IMR-90 (cell line): ENCODE measurements around the gene XKR7. TPM values are rescaled to one million over a fixed set of nuclear protein-coding genes. Genes with fewer than 3 reads are reported as not detected.

ENCODE experiments used
- ATAC-seq: fragments of 200-7000 bp; cut with Tn5 transposase; 2 replicates; pipeline ENCODE4 v1.9.1; 2020; ENCODE audit warnings: low read depth, mild to moderate bottlenecking, moderate library complexity
- BruUV-seq: library from RNA; stranded (reverse); fragments of 400-500 nt; replicated peaks from 2 replicates; lab custom pipeline; 2021; lab: Mats Ljungman, UMichigan
- CTCF ChIA-PET: fragments of 300-600 bp; formaldehyde crosslinking; extraction: SDS; loops from one replicate; lab custom pipeline; 2021; ENCODE audit warnings: antibody characterized with exemption; lab: Yijun Ruan, JAX
- POLR2A ChIA-PET: fragments of 300-600 bp; sonication (Branson Sonifier 250); formaldehyde crosslinking; loops from one replicate; lab custom pipeline; 2022; ENCODE audit warnings: antibody characterized with exemption; ENCODE audit not compliant: unreplicated experiment; lab: Charles Lee
- DNase-seq: peaks from one replicate; pipeline ENCODE4 v3.0.0; 2013
- H2AFZ ChIP-seq: replicated peaks from 2 replicates; pipeline ENCODE3; 2013; ENCODE audit warnings: low read length, mild to moderate bottlenecking; ENCODE audit not compliant: poor library complexity
- H2AK5ac ChIP-seq: 2 replicates; pipeline ENCODE4 v1.6.1; 2013; ENCODE audit warnings: low read depth, low read length, inconsistent platforms
- H2AK9ac ChIP-seq: replicated peaks from 2 replicates; pipeline ENCODE3; 2013; ENCODE audit warnings: mild to moderate bottlenecking, low read depth, low read length, moderate library complexity; ENCODE audit not compliant: poor library complexity
- H2BK120ac ChIP-seq: 2 replicates; pipeline ENCODE4 v1.6.1; 2013; ENCODE audit warnings: low read depth, low read length, inconsistent platforms
- H2BK15ac ChIP-seq: 3 replicates; pipeline ENCODE4 v1.6.1; 2013; ENCODE audit warnings: low read depth, low read length, inconsistent platforms
- H2BK20ac ChIP-seq: 2 replicates; pipeline ENCODE4 v1.6.1; 2013; ENCODE audit warnings: low read depth, mild to moderate bottlenecking, inconsistent platforms, low read length, moderate library complexity
- H2BK5ac ChIP-seq: 2 replicates; pipeline ENCODE4 v1.6.1; 2013; ENCODE audit warnings: mild to moderate bottlenecking, low read depth, low read length, inconsistent platforms; ENCODE audit not compliant: poor library complexity, severe bottlenecking
- H3K14ac ChIP-seq: replicated peaks from 2 replicates; pipeline ENCODE4 v1.6.1; 2013; ENCODE audit warnings: low read depth, low read length, inconsistent platforms
- H3K18ac ChIP-seq: 2 replicates; pipeline ENCODE4 v1.6.1; 2013; ENCODE audit warnings: low read depth, low read length, control low read depth
- H3K23ac ChIP-seq: 2 replicates; pipeline ENCODE4 v1.6.1; 2013; ENCODE audit warnings: low read depth, low read length, inconsistent platforms
- H3K27ac ChIP-seq: 2 replicates; pipeline ENCODE4 v1.5.1; 2013; ENCODE audit warnings: mild to moderate bottlenecking, control low read depth, low read length; ENCODE audit not compliant: insufficient read depth
- H3K27me3 ChIP-seq: 2 replicates; pipeline ENCODE4 v1.6.1; 2013; ENCODE audit warnings: low read length; ENCODE audit not compliant: control insufficient read depth, insufficient read depth
- H3K36me3 ChIP-seq: 2 replicates; pipeline ENCODE4 v1.6.1; 2013; ENCODE audit warnings: low read length, mixed read lengths; ENCODE audit not compliant: control insufficient read depth, insufficient read depth
- H3K4ac ChIP-seq: 2 replicates; pipeline ENCODE4 v1.6.1; 2013; ENCODE audit warnings: low read depth, low read length, inconsistent platforms
- H3K4me1 ChIP-seq: 2 replicates; pipeline ENCODE4 v1.6.1; 2013; ENCODE audit warnings: low read length, mixed read lengths; ENCODE audit not compliant: control insufficient read depth, insufficient read depth
- H3K4me2 ChIP-seq: 2 replicates; pipeline ENCODE4 v1.6.1; 2013; ENCODE audit warnings: low read depth, mild to moderate bottlenecking, control low read depth, low read length, moderate library complexity
- H3K4me3 ChIP-seq: 2 replicates; pipeline ENCODE4 v1.5.1; 2013; ENCODE audit warnings: low read depth, mild to moderate bottlenecking, control low read depth, low read length, moderate library complexity; ENCODE audit not compliant: insufficient read depth
- H3K56ac ChIP-seq: 2 replicates; pipeline ENCODE4 v1.6.1; 2013; ENCODE audit warnings: low read length, inconsistent platforms; ENCODE audit not compliant: insufficient read depth; ENCODE audit errors: extremely low read depth
- H3K79me1 ChIP-seq, 2 experiments: 2 replicates each; pipeline ENCODE4 v1.6.1; 2013; ENCODE audit warnings: low read length in 2 of 2, inconsistent platforms in 1 of 2, low read depth in 1 of 2
- H3K9ac ChIP-seq: 2 replicates; pipeline ENCODE4 v1.6.1; 2013; ENCODE audit warnings: low read depth, low read length, control low read depth
- H3K9me1 ChIP-seq: 2 replicates; pipeline ENCODE4 v1.6.1; 2013; ENCODE audit warnings: low read length, inconsistent platforms; ENCODE audit not compliant: insufficient read depth
- H3K9me3 ChIP-seq: 2 replicates; pipeline ENCODE4 v1.6.1; 2013; ENCODE audit warnings: low read length; ENCODE audit not compliant: control insufficient read depth, insufficient read depth
- H4K20me1 ChIP-seq: 2 replicates; pipeline ENCODE4 v1.6.1; 2013; ENCODE audit warnings: low read length, inconsistent platforms; ENCODE audit not compliant: insufficient read depth
- H4K5ac ChIP-seq: 2 replicates; pipeline ENCODE4 v1.6.1; 2013; ENCODE audit warnings: mild to moderate bottlenecking, low read depth, low read length, control low read depth
- H4K8ac ChIP-seq, 2 experiments: 2 replicates each; pipeline ENCODE4 v1.6.1; 2013; ENCODE audit warnings: low read depth in 2 of 2, low read length in 2 of 2, control low read depth in 1 of 2, inconsistent platforms in 1 of 2
- H4K91ac ChIP-seq: 2 replicates; pipeline ENCODE4 v1.6.1; 2013; ENCODE audit warnings: low read depth, low read length, inconsistent platforms; ENCODE audit not compliant: insufficient read depth
- BHLHE40 ChIP-seq: fragments of 150-350 bp; IDR thresholded peaks from 2 replicates; pipeline ENCODE4 v1.6.1; 2016; ENCODE audit warnings: mild to moderate bottlenecking, low read depth, low read length
- CEBPB ChIP-seq: IDR thresholded peaks from 2 replicates; pipeline ENCODE4 v1.6.1; 2012; ENCODE audit warnings: low read depth, low read length, improper control_type of control experiment
- FOS ChIP-seq: fragments of 150-350 bp; IDR thresholded peaks from 2 replicates; pipeline ENCODE4 v1.6.1; 2016; ENCODE audit warnings: low read depth, low read length
- MAFK ChIP-seq: IDR thresholded peaks from 2 replicates; pipeline ENCODE4 v1.6.1; 2012; ENCODE audit warnings: low read depth, low read length, improper control_type of control experiment
- MAZ ChIP-seq: IDR thresholded peaks from 2 replicates; pipeline ENCODE4 v1.6.1; 2012; ENCODE audit warnings: low read depth, mild to moderate bottlenecking, low read length, improper control_type of control experiment, moderate library complexity, borderline replicate concordance
- MXI1 ChIP-seq: IDR thresholded peaks from 2 replicates; pipeline ENCODE4 v1.6.1; 2012; ENCODE audit warnings: low read depth, mild to moderate bottlenecking, low read length, moderate library complexity, borderline replicate concordance
- NFE2L2 ChIP-seq: fragments of 150-350 bp; IDR thresholded peaks from 2 replicates; pipeline ENCODE4 v1.6.1; 2016; ENCODE audit warnings: low read depth, mild to moderate bottlenecking, low read length
- POLR2A ChIP-seq: IDR thresholded peaks from 2 replicates; pipeline ENCODE4 v1.6.1; 2012; ENCODE audit warnings: mild to moderate bottlenecking, low read depth, low read length
- RAD21 ChIP-seq: IDR thresholded peaks from 2 replicates; pipeline ENCODE4 v1.6.1; 2012; ENCODE audit warnings: low read length, improper control_type of control experiment
- RCOR1 ChIP-seq: IDR thresholded peaks from 2 replicates; pipeline ENCODE4 v1.6.1; 2012; ENCODE audit warnings: mild to moderate bottlenecking, low read length, improper control_type of control experiment; ENCODE audit not compliant: insufficient replicate concordance
- RFX5 ChIP-seq: IDR thresholded peaks from 2 replicates; pipeline ENCODE4 v1.8.0; 2012; ENCODE audit warnings: low read depth, mild to moderate bottlenecking, low read length, moderate library complexity
- SMC3 ChIP-seq: fragments of 150-350 bp; IDR thresholded peaks from 2 replicates; pipeline ENCODE4 v1.6.1; 2016; ENCODE audit warnings: low read depth, mild to moderate bottlenecking, antibody characterized with exemption, low read length, moderate library complexity
- WGBS, 2 experiments: methylation state at CpG; one replicate each; pipeline versions ENCODE4 v1.1.5 to v1.1.7; 2013; ENCODE audit warnings: missing lambda C conversion rate in 2 of 2; ENCODE audit not compliant: insufficient read length in 1 of 2; ENCODE audit errors: extremely low coverage in 2 of 2; 5-methylcytosine and 5-hydroxymethylcytosine counted together
- dilution Hi-C: fragments of 300-500 bp; cut with HindIII; formaldehyde crosslinking; loops from one replicate; pipeline ENCODE4 v1.14.3; 2018; ENCODE audit warnings: low sequenced_read_pairs; ENCODE audit not compliant: unreplicated experiment
- in situ Hi-C: fragments of 300-500 bp; cut with MboI; formaldehyde crosslinking; loops from 3 replicates; pipeline ENCODE4 v1.14.3; 2019; ENCODE audit warnings: low sequenced_read_pairs, inconsistent platforms, mixed read lengths
- intact Hi-C: fragments of 100-400 bp; cut with micrococcal nuclease; formaldehyde crosslinking; loops from 2 replicates; pipeline ENCODE4 v1.10.0; 2022
- polyA plus RNA-seq, 3 experiments: library from polyadenylated mRNA; depleted of rRNA; stranded (reverse); fragments of >200 nt; gene quantifications; 2 replicates each; pipeline ENCODE4 v1.2.3, GENCODE V29; 2012; ENCODE audit warnings: low replicate concordance in 1 of 3
- total RNA-seq: library from RNA; depleted of rRNA; stranded (reverse); fragments of >200 nt; gene quantifications from 2 replicates; pipeline ENCODE4 v1.2.3, GENCODE V29; 2012
- TF ChIP-seq, protein P1 (sequence below): fragments of 150-350 bp; IDR thresholded peaks from 2 replicates; pipeline ENCODE4 v1.6.1; 2017; ENCODE audit warnings: mild to moderate bottlenecking, antibody characterized with exemption, low read length, low read depth
- TF ChIP-seq, protein P2 (sequence below): conservative IDR thresholded peaks from 2 replicates; pipeline ENCODE4 v1.5.1; 2012; ENCODE audit warnings: mild to moderate bottlenecking, low read depth, low read length, improper control_type of control experiment

XKR7 gene
- total and polyA plus RNA-seq, 2 of the 4 experiments (the other 2 are of a cell fraction) = not detected

DNA sequence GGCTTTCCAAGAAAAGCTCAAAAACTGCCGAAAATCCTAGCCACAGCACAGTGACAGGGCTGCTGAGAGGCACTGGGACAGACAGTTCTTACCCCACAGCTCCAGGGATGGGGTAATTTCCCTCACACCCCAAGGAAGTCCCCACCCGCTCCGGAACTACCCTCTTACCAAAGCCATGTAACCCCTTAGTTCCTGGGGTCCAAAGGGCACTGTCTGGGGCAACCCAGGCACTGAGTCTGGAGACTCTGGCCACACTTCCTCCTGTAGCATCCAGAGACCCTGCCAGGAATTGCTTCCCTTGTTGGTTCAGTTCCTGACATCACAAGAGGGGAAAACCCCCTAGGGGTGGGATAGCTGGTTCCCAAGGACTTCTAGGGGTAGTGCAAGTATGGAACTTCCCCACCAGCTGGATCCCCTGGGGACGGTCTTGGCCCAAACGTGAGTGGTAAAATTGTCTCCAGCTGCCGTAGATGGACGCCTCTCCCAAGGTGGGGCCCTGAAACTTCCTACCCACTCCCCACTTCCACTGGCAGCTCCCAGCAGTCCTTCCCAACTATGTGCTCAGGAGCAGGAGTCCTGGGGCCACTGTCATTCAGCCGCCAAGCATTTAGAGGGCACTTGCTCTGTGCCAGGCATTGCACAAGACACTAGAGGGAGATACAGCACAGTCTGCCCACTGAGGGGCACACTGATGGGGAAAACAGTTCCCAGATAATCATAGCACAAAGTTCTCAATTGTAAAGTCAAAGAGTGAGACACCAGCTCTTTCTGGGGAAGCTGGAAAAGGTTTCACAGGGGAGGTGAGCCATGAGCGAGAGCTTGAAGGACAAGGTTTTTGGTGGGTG lies 66.9 kb downstream of the XKR7 start:
- ChIA-PET POLR2A (no interaction called here), CTCF (interaction anchor here (1.0 to 1.3 kb wide), 5 partner anchors 11 to 182 kb away, joined by 3 to 5 read pairs (median 3); no protein-coding TSS in a partner anchor)
- Histone ChIP-seq H3K4me2 (no peak overlapping the region), H3K9me1 (no peaks in the 10 kb centered on the region), H2BK5ac (no peak overlapping the region), H3K27me3 (peaks cover 72% of the 10 kb centered on the region), H3K23ac (no peak overlapping the region), H3K4me3 (no peak overlapping the region), H3K79me1 (no peaks in the 10 kb centered on the region), H3K9me3 (peaks cover 3% of the 10 kb centered on the region), H3K9ac (no peak overlapping the region), H3K36me3 (no peaks in the 10 kb centered on the region), H4K91ac (no peak overlapping the region), H3K4ac (no peak overlapping the region), H4K5ac (no peak overlapping the region), H4K20me1 (no peaks in the 10 kb centered on the region; the same call in 1 of the 2 replicates), H2BK120ac (no peak overlapping the region), H3K56ac (no peak overlapping the region), H2AK9ac (no peak overlapping the region), H3K27ac (no peak overlapping the region), H3K14ac (no peak overlapping the region), H2BK20ac (no peak overlapping the region), H2BK15ac (no peak overlapping the region), H3K4me1 (no peaks in the 10 kb centered on the region), H2AFZ (no peak overlapping the region), H2AK5ac (no peak overlapping the region), H4K8ac (no peak overlapping the region), H3K18ac (no peak overlapping the region)
- 59% methylated on average over 3 of the region's 9 CpGs; no CpG with 5 or more reads in 1 of the 2 experiments for WGBS, 2 experiments
- ATAC-seq (no peak), DNase-seq (no peak)
- in situ Hi-C loops (loop anchor here (5.0 kb wide), 1 partner anchor 213 kb away; no protein-coding TSS in a partner anchor), dilution Hi-C loops (no loop called here), intact Hi-C loops (loop anchor here (1.0 kb wide), 1 partner anchor 57 kb away; no protein-coding TSS in a partner anchor)
- BruUV-seq = no TSS peak
- TF ChIP-seq SMC3 (no peak; the same call in 1 of the 2 replicates), BHLHE40 (no peak), MAZ (no peak), RCOR1 (no peak), RAD21 (peak; percentile 53), MAFK (no peak), POLR2A (no peak), RFX5 (no peak), FOS (no peak), MXI1 (no peak), CEBPB (peak; percentile 34; the same call in 1 of the 2 replicates), NFE2L2 (no peak)
- TF ChIP-seq, protein P1, sequence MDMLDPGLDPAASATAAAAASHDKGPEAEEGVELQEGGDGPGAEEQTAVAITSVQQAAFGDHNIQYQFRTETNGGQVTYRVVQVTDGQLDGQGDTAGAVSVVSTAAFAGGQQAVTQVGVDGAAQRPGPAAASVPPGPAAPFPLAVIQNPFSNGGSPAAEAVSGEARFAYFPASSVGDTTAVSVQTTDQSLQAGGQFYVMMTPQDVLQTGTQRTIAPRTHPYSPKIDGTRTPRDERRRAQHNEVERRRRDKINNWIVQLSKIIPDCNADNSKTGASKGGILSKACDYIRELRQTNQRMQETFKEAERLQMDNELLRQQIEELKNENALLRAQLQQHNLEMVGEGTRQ = no peak
- TF ChIP-seq, protein P2, sequence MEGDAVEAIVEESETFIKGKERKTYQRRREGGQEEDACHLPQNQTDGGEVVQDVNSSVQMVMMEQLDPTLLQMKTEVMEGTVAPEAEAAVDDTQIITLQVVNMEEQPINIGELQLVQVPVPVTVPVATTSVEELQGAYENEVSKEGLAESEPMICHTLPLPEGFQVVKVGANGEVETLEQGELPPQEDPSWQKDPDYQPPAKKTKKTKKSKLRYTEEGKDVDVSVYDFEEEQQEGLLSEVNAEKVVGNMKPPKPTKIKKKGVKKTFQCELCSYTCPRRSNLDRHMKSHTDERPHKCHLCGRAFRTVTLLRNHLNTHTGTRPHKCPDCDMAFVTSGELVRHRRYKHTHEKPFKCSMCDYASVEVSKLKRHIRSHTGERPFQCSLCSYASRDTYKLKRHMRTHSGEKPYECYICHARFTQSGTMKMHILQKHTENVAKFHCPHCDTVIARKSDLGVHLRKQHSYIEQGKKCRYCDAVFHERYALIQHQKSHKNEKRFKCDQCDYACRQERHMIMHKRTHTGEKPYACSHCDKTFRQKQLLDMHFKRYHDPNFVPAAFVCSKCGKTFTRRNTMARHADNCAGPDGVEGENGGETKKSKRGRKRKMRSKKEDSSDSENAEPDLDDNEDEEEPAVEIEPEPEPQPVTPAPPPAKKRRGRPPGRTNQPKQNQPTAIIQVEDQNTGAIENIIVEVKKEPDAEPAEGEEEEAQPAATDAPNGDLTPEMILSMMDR = peak; percentile 46
